Upper lobe of left lung (tissue), 6 donors: ENCODE measurements around the gene STARD4. TPM values are rescaled to one million over a fixed set of nuclear protein-coding genes. Genes with fewer than 3 reads are reported as not detected.

ENCODE experiments used
- ATAC-seq, 2 donors: fragments of 200-7000 bp; cut with Tn5 transposase; one replicate each; pipeline ENCODE4 v1.9.1; 2022; ENCODE audit warnings: mild to moderate bottlenecking in 2 of 2, moderate library complexity in 2 of 2; ENCODE audit not compliant: low FRiP score in 2 of 2
- DNase-seq, 2 donors: peaks; one replicate each; pipeline ENCODE4 v3.0.0-alpha.2; 2019 to 2020
- H3K27ac ChIP-seq, 4 donors: fragments of 200-600 bp; sonication (generic); one replicate each; pipeline ENCODE4 v1.5.1; 2016 to 2019
- H3K27me3 ChIP-seq, 4 donors: fragments of 200-600 bp; sonication (generic); one replicate each; pipeline ENCODE4 v1.5.1; 2017 to 2019
- H3K36me3 ChIP-seq, 4 donors: fragments of 200-600 bp; sonication (generic); one replicate each; pipeline ENCODE4 v1.5.1; 2016 to 2019
- H3K4me1 ChIP-seq, 4 donors: fragments of 200-600 bp; sonication (generic); one replicate each; pipeline ENCODE4 v1.5.1; 2018 to 2019
- H3K4me3 ChIP-seq, 4 donors: fragments of 200-600 bp; sonication (generic); one replicate each; pipeline ENCODE4 v1.5.1; 2017 to 2019; ENCODE audit warnings: mild to moderate bottlenecking in 2 of 4, moderate library complexity in 1 of 4
- H3K9me3 ChIP-seq, 4 donors: fragments of 200-600 bp; sonication (generic); one replicate each; pipeline ENCODE4 v1.5.1; 2018 to 2019
- CTCF ChIP-seq, 6 experiments: fragments of 450-650 bp in 4 of 6; fragments of 200-600 bp in 2 of 6; sonication (generic) in 2 of 6; IDR thresholded peaks; one replicate each; pipeline ENCODE4 v1.5.1; 2016 to 2019; ENCODE audit warnings: antibody characterized with exemption in 6 of 6
- EP300 ChIP-seq, 4 donors: sonication (generic); formaldehyde crosslinking; IDR thresholded peaks; one replicate each; pipeline ENCODE4 v1.5.1; 2017; ENCODE audit warnings: antibody characterized with exemption in 4 of 4, control low read depth in 2 of 4
- POLR2A ChIP-seq, 4 donors: fragments of 450-650 bp; IDR thresholded peaks; one replicate each; pipeline ENCODE4 v1.5.1; 2016 to 2017; ENCODE audit warnings: antibody characterized with exemption in 4 of 4, mild to moderate bottlenecking in 2 of 4
- POLR2AphosphoS5 ChIP-seq, 2 donors: sonication (generic); formaldehyde crosslinking; IDR thresholded peaks; one replicate each; pipeline ENCODE4 v1.5.1; 2017; ENCODE audit warnings: antibody characterized with exemption in 2 of 2
- WGBS, 2 donors: methylation state at CpG; one replicate each; pipeline ENCODE4 v1.1.5; 2017 to 2018; 5-methylcytosine and 5-hydroxymethylcytosine counted together
- total RNA-seq, 6 donors: library from RNA; depleted of rRNA in 4 of 6; stranded (reverse); fragments of >200 nt in 4 of 6; gene quantifications; one replicate each; pipeline versions ENCODE4 v1.1.0 to v1.2.1, GENCODE V29; 2016 to 2021
- donor health status: DM: no; HTN: no; CAD: no; lungs with moderate emphysema.
- donor health status: DM: no; HTN: yes; CAD: no; lungs with severe emphysema.

Gene STARD4
- total RNA-seq, 6 donors from 2014 or later: 23.0 to 71.5 (median 41.8) TPM

- WGBS, 2 donors: 21 to 28% methylated on average over 10 of the region's 10 CpGs
- ATAC-seq (peak; percentile 91 to 95), DNase-seq (peak in 1 of 2 donors; percentile 86)
- no peak for TF ChIP-seq CTCF (IDR thresholded peaks at IDR 0.05)
- TF ChIP-seq EP300 (IDR thresholded peaks at IDR 0.05): peak in 2 of 4 donors; percentile 90 to 93
- TF ChIP-seq POLR2AphosphoS5 (IDR thresholded peaks at IDR 0.05): peak; percentile 93 to 95
- Histone ChIP-seq H3K36me3 (no peaks in the 10 kb centered on the region), H3K4me3 (no peak overlapping the region), H3K27ac (peak overlapping the region; percentile 60 to 75 (median 70)), H3K9me3 (no peaks in the 10 kb centered on the region), H3K27me3 (no peaks in the 10 kb centered on the region), H3K4me1 (peaks cover 11 to 23% (median 16%) of the 10 kb centered on the region in 4 donors)
Observed at GRCh38 chr5:111530298-111530740, 18.0 kb upstream of the STARD4 start.

- H3K9me3 ChIP-seq: no peaks in the 10 kb centered on the region
- no peaks in the 10 kb centered on the region for H3K36me3 ChIP-seq
- no peak overlapping the region for H3K4me3 ChIP-seq
- no peak overlapping the region for H3K27ac ChIP-seq
- no peak for ATAC-seq
- H3K27me3 ChIP-seq: no peaks in the 10 kb centered on the region
- no peak for DNase-seq
- TF ChIP-seq CTCF (IDR thresholded peaks at IDR 0.05): no peak
- peaks cover 11 to 17% (median 14%) of the 10 kb centered on the region in 4 donors for H3K4me1 ChIP-seq
- 85 to 94% methylated on average over 3 of the region's 3 CpGs for WGBS, 2 donors
Observed at GRCh38 chr5:111528056-111528455, 15.7 kb upstream of the STARD4 start.

GRCh38 chr5:111520908-111521307 lies 8.6 kb upstream of the STARD4 start:
- Histone ChIP-seq H3K4me1 (no peaks in the 10 kb centered on the region), H3K9me3 (no peaks in the 10 kb centered on the region), H3K36me3 (no peaks in the 10 kb centered on the region), H3K4me3 (no peak overlapping the region), H3K27ac (no peak overlapping the region), H3K27me3 (no peaks in the 10 kb centered on the region)
- no peak for TF ChIP-seq CTCF (IDR thresholded peaks at IDR 0.05)
- whole genome bisulfite sequencing, 2 donors: 63 to 73% methylated on average over 3 of the region's 3 CpGs
- DNase-seq (no peak), ATAC-seq (no peak)

DNA sequence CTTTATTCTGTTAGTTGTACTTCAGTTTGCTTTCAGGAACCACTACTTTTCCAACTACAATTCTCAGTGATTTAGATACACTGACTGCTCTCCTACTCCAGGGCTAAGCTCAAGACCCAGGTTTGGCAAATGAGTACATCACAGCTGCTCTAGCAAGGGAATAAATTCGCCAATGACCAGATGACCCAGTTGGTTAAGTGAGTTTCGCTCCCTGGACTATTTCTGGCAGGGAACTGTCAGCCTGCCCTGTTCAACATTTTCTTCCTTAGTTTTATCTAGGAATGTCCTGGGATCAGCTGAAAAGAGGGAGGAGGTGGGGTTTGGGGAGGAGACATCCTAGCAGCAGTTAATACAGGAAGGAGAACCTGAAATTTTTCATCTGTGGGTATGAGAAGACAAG lies 6.4 kb upstream of the STARD4 start:
- TF ChIP-seq EP300 (IDR thresholded peaks at IDR 0.05): no peak
- TF ChIP-seq CTCF (IDR thresholded peaks at IDR 0.05): no peak
- no peak for TF ChIP-seq POLR2A (IDR thresholded peaks at IDR 0.05)
- no peak for TF ChIP-seq POLR2AphosphoS5 (IDR thresholded peaks at IDR 0.05)
- Histone ChIP-seq H3K27me3 (no peaks in the 10 kb centered on the region), H3K4me3 (no peak overlapping the region), H3K27ac (no peak overlapping the region), H3K9me3 (no peaks in the 10 kb centered on the region), H3K4me1 (peaks cover 0 to under 1% (median 0%) of the 10 kb centered on the region in 4 donors), H3K36me3 (no peaks in the 10 kb centered on the region)
- 74 to 91% methylated on average over 2 of the region's 2 CpGs for WGBS, 2 donors
- ATAC-seq (no peak), DNase-seq (no peak)

DNA sequence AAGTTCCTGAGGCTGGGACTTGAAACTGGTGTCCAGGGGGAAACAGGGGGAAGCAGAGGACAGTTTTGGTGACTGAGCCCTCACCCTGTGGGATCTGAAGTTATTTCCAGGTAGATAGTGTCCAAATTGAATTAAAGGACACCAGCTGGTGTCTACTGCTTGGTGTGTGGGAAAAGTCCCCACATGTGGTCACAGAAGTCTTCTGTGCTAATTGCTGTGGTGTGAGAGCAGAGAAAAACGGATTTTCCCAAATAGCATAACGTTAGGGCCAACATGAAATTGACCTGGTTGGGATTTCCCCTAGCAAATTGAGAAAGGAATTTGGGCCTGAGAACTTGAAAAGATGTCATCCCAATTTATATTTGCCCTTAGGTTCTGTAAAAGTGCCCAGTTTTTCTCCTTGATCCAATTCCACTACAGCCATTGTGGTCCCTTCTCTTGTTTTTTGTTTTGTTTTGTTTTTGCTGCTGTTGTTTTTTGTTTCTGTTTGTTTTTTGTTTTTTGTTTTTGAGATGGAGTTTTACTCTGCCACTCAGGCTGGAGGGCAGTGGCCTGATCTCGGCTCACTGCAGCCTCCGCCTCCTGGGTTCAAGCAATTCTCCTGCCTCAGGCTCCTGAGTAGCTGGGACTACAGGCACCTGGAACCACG lies 5.6 kb upstream of the STARD4 start:
- DNase-seq (no peak), ATAC-seq (no peak)
- H3K4me1 ChIP-seq: peaks cover 0 to 8% (median 1%) of the 10 kb centered on the region in 4 donors
- no peaks in the 10 kb centered on the region for H3K27me3 ChIP-seq
- H3K27ac ChIP-seq: no peak overlapping the region
- H3K36me3 ChIP-seq: no peaks in the 10 kb centered on the region
- TF ChIP-seq POLR2A (IDR thresholded peaks at IDR 0.05) (no peak), CTCF (IDR thresholded peaks at IDR 0.05) (no peak), POLR2AphosphoS5 (IDR thresholded peaks at IDR 0.05) (no peak), EP300 (IDR thresholded peaks at IDR 0.05) (no peak)
- no peaks in the 10 kb centered on the region for H3K9me3 ChIP-seq
- H3K4me3 ChIP-seq: no peak overlapping the region
- 93 to 94% methylated on average over 5 of the region's 5 CpGs for WGBS, 2 donors
